Upper lobe of left lung (tissue), 6 donors: Measurements from ENCODE around the gene PBX2. TPM values are rescaled to one million over a fixed set of nuclear protein-coding genes. Genes with fewer than 3 reads are reported as not detected.
"Not testable (repeated sequence)": the region's sequence is repeated elsewhere in the genome, so short reads cannot be mapped to it uniquely, and the experiment has no call there.

Experiments
- ATAC-seq, 2 donors: fragments of 200-7000 bp; cut with Tn5 transposase; one replicate each; pipeline ENCODE4 v1.9.1; 2022; ENCODE audit warnings: mild to moderate bottlenecking in 2 of 2, moderate library complexity in 2 of 2; ENCODE audit not compliant: low FRiP score in 2 of 2
- DNase-seq, 2 donors: peaks; one replicate each; pipeline ENCODE4 v3.0.0-alpha.2; 2019 to 2020
- H3K27ac ChIP-seq, 4 donors: fragments of 200-600 bp; sonication (generic); one replicate each; pipeline ENCODE4 v1.5.1; 2016 to 2019
- H3K27me3 ChIP-seq, 4 donors: fragments of 200-600 bp; sonication (generic); one replicate each; pipeline ENCODE4 v1.5.1; 2017 to 2019
- H3K36me3 ChIP-seq, 4 donors: fragments of 200-600 bp; sonication (generic); one replicate each; pipeline ENCODE4 v1.5.1; 2016 to 2019
- H3K4me1 ChIP-seq, 4 donors: fragments of 200-600 bp; sonication (generic); one replicate each; pipeline ENCODE4 v1.5.1; 2018 to 2019
- H3K4me3 ChIP-seq, 4 donors: fragments of 200-600 bp; sonication (generic); one replicate each; pipeline ENCODE4 v1.5.1; 2017 to 2019; ENCODE audit warnings: mild to moderate bottlenecking in 2 of 4, moderate library complexity in 1 of 4
- H3K9me3 ChIP-seq, 4 donors: fragments of 200-600 bp; sonication (generic); one replicate each; pipeline ENCODE4 v1.5.1; 2018 to 2019
- CTCF ChIP-seq, 6 experiments: fragments of 450-650 bp in 4 of 6; fragments of 200-600 bp in 2 of 6; sonication (generic) in 2 of 6; IDR thresholded peaks; one replicate each; pipeline ENCODE4 v1.5.1; 2016 to 2019; ENCODE audit warnings: antibody characterized with exemption in 6 of 6
- EP300 ChIP-seq, 4 donors: sonication (generic); formaldehyde crosslinking; IDR thresholded peaks; one replicate each; pipeline ENCODE4 v1.5.1; 2017; ENCODE audit warnings: antibody characterized with exemption in 4 of 4, control low read depth in 2 of 4
- POLR2A ChIP-seq, 4 donors: fragments of 450-650 bp; IDR thresholded peaks; one replicate each; pipeline ENCODE4 v1.5.1; 2016 to 2017; ENCODE audit warnings: antibody characterized with exemption in 4 of 4, mild to moderate bottlenecking in 2 of 4
- POLR2AphosphoS5 ChIP-seq, 2 donors: sonication (generic); formaldehyde crosslinking; IDR thresholded peaks; one replicate each; pipeline ENCODE4 v1.5.1; 2017; ENCODE audit warnings: antibody characterized with exemption in 2 of 2
- WGBS, 2 donors: methylation state at CpG; one replicate each; pipeline ENCODE4 v1.1.5; 2017 to 2018; 5-methylcytosine and 5-hydroxymethylcytosine counted together
- total RNA-seq, 6 donors: library from RNA; depleted of rRNA in 4 of 6; stranded (reverse); fragments of >200 nt in 4 of 6; gene quantifications; one replicate each; pipeline versions ENCODE4 v1.1.0 to v1.2.1, GENCODE V29; 2016 to 2021
- donor health status: DM: no; HTN: no; CAD: no; lungs with moderate emphysema.
- donor health status: DM: no; HTN: yes; CAD: no; lungs with severe emphysema.

PBX2 gene
- total RNA-seq, 6 donors from 2014 or later = 78.6 to 147 (median 93.4) TPM

- DNase-seq (no peak), ATAC-seq (no peak)
- Histone ChIP-seq H3K4me3 (peak overlapping the region in 3 of 4 donors; percentile 72 to 96 (median 80)), H3K36me3 (peaks cover 0 to 22% (median 11%) of the 10 kb centered on the region in 4 donors), H3K27ac (peak overlapping the region; percentile 93 to 98 (median 96)), H3K4me1 (peaks cover 68 to 82% (median 77%) of the 10 kb centered on the region in 4 donors), H3K9me3 (no peaks in the 10 kb centered on the region), H3K27me3 (no peaks in the 10 kb centered on the region)
- TF ChIP-seq CTCF (IDR thresholded peaks at IDR 0.05) = no peak
- no peak for TF ChIP-seq POLR2AphosphoS5 (IDR thresholded peaks at IDR 0.05)
- TF ChIP-seq POLR2A (IDR thresholded peaks at IDR 0.05) = no peak
- TF ChIP-seq EP300 (IDR thresholded peaks at IDR 0.05) = no peak
- 78 to 82% methylated on average over 6 to 8 of the region's 8 CpGs for WGBS, 2 donors
Observed at GRCh38 chr6:32190911-32191677, 1.1 kb upstream of the PBX2 start.

- H3K4me1 ChIP-seq = peaks cover 69 to 81% (median 77%) of the 10 kb centered on the region in 4 donors
- peaks cover 0 to 24% (median 12%) of the 10 kb centered on the region in 4 donors for H3K36me3 ChIP-seq
- peak overlapping the region; percentile 93 to 98 (median 96) for H3K27ac ChIP-seq
- 19% methylated on average over 4 of the region's 23 CpGs; no CpG with 5 or more reads in 1 of the 2 donors for WGBS, 2 donors
- TF ChIP-seq POLR2A (IDR thresholded peaks at IDR 0.05) = no peak
- peak overlapping the region; percentile 72 to 96 (median 83) for H3K4me3 ChIP-seq
- DNase-seq = peak in 1 of 2 donors; percentile 89
- peak in 1 of 2 donors; percentile 10 for ATAC-seq
- no peaks in the 10 kb centered on the region for H3K9me3 ChIP-seq
- no peaks in the 10 kb centered on the region for H3K27me3 ChIP-seq
Observed at GRCh38 chr6:32189742-32190053, 304 bp downstream of the PBX2 start.

GRCh38 chr6:32189069-32189741, 797 bp downstream of the PBX2 start:
- ATAC-seq = no peak
- H3K27me3 ChIP-seq = no peaks in the 10 kb centered on the region
- H3K4me1 ChIP-seq = peaks cover 68 to 81% (median 77%) of the 10 kb centered on the region in 4 donors
- no peaks in the 10 kb centered on the region for H3K9me3 ChIP-seq
- peak overlapping the region; percentile 72 to 96 (median 83) for H3K4me3 ChIP-seq
- peaks cover 0 to 24% (median 12%) of the 10 kb centered on the region in 4 donors for H3K36me3 ChIP-seq
- H3K27ac ChIP-seq = peak overlapping the region; percentile 93 to 98 (median 96)
- DNase-seq = no peak
- 4 to 5% methylated on average over 8 to 10 of the region's 10 CpGs for WGBS, 2 donors
- TF ChIP-seq CTCF (IDR thresholded peaks at IDR 0.05) (no peak), POLR2A (IDR thresholded peaks at IDR 0.05) (no peak), EP300 (IDR thresholded peaks at IDR 0.05) (no peak), POLR2AphosphoS5 (IDR thresholded peaks at IDR 0.05) (no peak)

GRCh38 chr6:32188381-32189068, 1.5 kb downstream of the PBX2 start:
- TF ChIP-seq CTCF (IDR thresholded peaks at IDR 0.05) = no peak
- no peak for TF ChIP-seq EP300 (IDR thresholded peaks at IDR 0.05)
- no peak for TF ChIP-seq POLR2AphosphoS5 (IDR thresholded peaks at IDR 0.05)
- no peak for TF ChIP-seq POLR2A (IDR thresholded peaks at IDR 0.05)
- peak overlapping the region; percentile 93 to 98 (median 96) for H3K27ac ChIP-seq
- no peak for DNase-seq
- 17 to 22% methylated on average over 10 to 13 of the region's 13 CpGs for WGBS, 2 donors
- ATAC-seq = no peak
- peak overlapping the region; percentile 5 to 96 (median 76) for H3K4me3 ChIP-seq
- no peaks in the 10 kb centered on the region for H3K9me3 ChIP-seq
- peaks cover 71 to 83% (median 81%) of the 10 kb centered on the region in 4 donors for H3K4me1 ChIP-seq
- no peaks in the 10 kb centered on the region for H3K27me3 ChIP-seq
- H3K36me3 ChIP-seq = peaks cover 0 to 24% (median 12%) of the 10 kb centered on the region in 4 donors

- DNase-seq = peak in 1 of 2 donors; percentile 43
- H3K9me3 ChIP-seq, ATAC-seq, H3K27me3 ChIP-seq: not testable (repeated sequence)
- peak overlapping the region; percentile 77 to 98 (median 95) for H3K27ac ChIP-seq
- H3K4me1 ChIP-seq = peaks cover 66 to 80% (median 77%) of the 10 kb centered on the region in 4 donors
- peak overlapping the region in 3 of 4 donors; percentile 72 to 96 (median 80) for H3K4me3 ChIP-seq
- H3K36me3 ChIP-seq = peaks cover 0 to 25% (median 16%) of the 10 kb centered on the region in 4 donors
- WGBS, 2 donors = 77 to 78% methylated on average over 8 to 18 of the region's 18 CpGs
Observed at GRCh38 chr6:32187725-32188380, 2.1 kb downstream of the PBX2 start.
